IMR-90 (cell line): Measurements from ENCODE around the gene APOE. TPM values are rescaled to one million over a fixed set of nuclear protein-coding genes. Genes with fewer than 3 reads are reported as not detected.
"Not testable (repeated sequence)": the region's sequence is repeated elsewhere in the genome, so short reads cannot be mapped to it uniquely, and the experiment has no call there.

Experiments
- ATAC-seq: fragments of 200-7000 bp; cut with Tn5 transposase; 2 replicates; pipeline ENCODE4 v1.9.1; 2020; ENCODE audit warnings: low read depth, mild to moderate bottlenecking, moderate library complexity
- BruUV-seq: library from RNA; stranded (reverse); fragments of 400-500 nt; replicated peaks from 2 replicates; lab custom pipeline; 2021; lab: Mats Ljungman, UMichigan
- CTCF ChIA-PET: fragments of 300-600 bp; formaldehyde crosslinking; extraction: SDS; loops from one replicate; lab custom pipeline; 2021; ENCODE audit warnings: antibody characterized with exemption; lab: Yijun Ruan, JAX
- POLR2A ChIA-PET: fragments of 300-600 bp; sonication (Branson Sonifier 250); formaldehyde crosslinking; loops from one replicate; lab custom pipeline; 2022; ENCODE audit warnings: antibody characterized with exemption; ENCODE audit not compliant: unreplicated experiment; lab: Charles Lee
- DNase-seq: peaks from one replicate; pipeline ENCODE4 v3.0.0; 2013
- H2AFZ ChIP-seq: replicated peaks from 2 replicates; pipeline ENCODE3; 2013; ENCODE audit warnings: low read length, mild to moderate bottlenecking; ENCODE audit not compliant: poor library complexity
- H2AK5ac ChIP-seq: 2 replicates; pipeline ENCODE4 v1.6.1; 2013; ENCODE audit warnings: low read depth, low read length, inconsistent platforms
- H2AK9ac ChIP-seq: replicated peaks from 2 replicates; pipeline ENCODE3; 2013; ENCODE audit warnings: mild to moderate bottlenecking, low read depth, low read length, moderate library complexity; ENCODE audit not compliant: poor library complexity
- H2BK120ac ChIP-seq: 2 replicates; pipeline ENCODE4 v1.6.1; 2013; ENCODE audit warnings: low read depth, low read length, inconsistent platforms
- H2BK15ac ChIP-seq: 3 replicates; pipeline ENCODE4 v1.6.1; 2013; ENCODE audit warnings: low read depth, low read length, inconsistent platforms
- H2BK20ac ChIP-seq: 2 replicates; pipeline ENCODE4 v1.6.1; 2013; ENCODE audit warnings: low read depth, mild to moderate bottlenecking, inconsistent platforms, low read length, moderate library complexity
- H2BK5ac ChIP-seq: 2 replicates; pipeline ENCODE4 v1.6.1; 2013; ENCODE audit warnings: mild to moderate bottlenecking, low read depth, low read length, inconsistent platforms; ENCODE audit not compliant: poor library complexity, severe bottlenecking
- H3K14ac ChIP-seq: replicated peaks from 2 replicates; pipeline ENCODE4 v1.6.1; 2013; ENCODE audit warnings: low read depth, low read length, inconsistent platforms
- H3K18ac ChIP-seq: 2 replicates; pipeline ENCODE4 v1.6.1; 2013; ENCODE audit warnings: low read depth, low read length, control low read depth
- H3K23ac ChIP-seq: 2 replicates; pipeline ENCODE4 v1.6.1; 2013; ENCODE audit warnings: low read depth, low read length, inconsistent platforms
- H3K27ac ChIP-seq: 2 replicates; pipeline ENCODE4 v1.5.1; 2013; ENCODE audit warnings: mild to moderate bottlenecking, control low read depth, low read length; ENCODE audit not compliant: insufficient read depth
- H3K27me3 ChIP-seq: 2 replicates; pipeline ENCODE4 v1.6.1; 2013; ENCODE audit warnings: low read length; ENCODE audit not compliant: control insufficient read depth, insufficient read depth
- H3K36me3 ChIP-seq: 2 replicates; pipeline ENCODE4 v1.6.1; 2013; ENCODE audit warnings: low read length, mixed read lengths; ENCODE audit not compliant: control insufficient read depth, insufficient read depth
- H3K4ac ChIP-seq: 2 replicates; pipeline ENCODE4 v1.6.1; 2013; ENCODE audit warnings: low read depth, low read length, inconsistent platforms
- H3K4me1 ChIP-seq: 2 replicates; pipeline ENCODE4 v1.6.1; 2013; ENCODE audit warnings: low read length, mixed read lengths; ENCODE audit not compliant: control insufficient read depth, insufficient read depth
- H3K4me2 ChIP-seq: 2 replicates; pipeline ENCODE4 v1.6.1; 2013; ENCODE audit warnings: low read depth, mild to moderate bottlenecking, control low read depth, low read length, moderate library complexity
- H3K4me3 ChIP-seq: 2 replicates; pipeline ENCODE4 v1.5.1; 2013; ENCODE audit warnings: low read depth, mild to moderate bottlenecking, control low read depth, low read length, moderate library complexity; ENCODE audit not compliant: insufficient read depth
- H3K56ac ChIP-seq: 2 replicates; pipeline ENCODE4 v1.6.1; 2013; ENCODE audit warnings: low read length, inconsistent platforms; ENCODE audit not compliant: insufficient read depth; ENCODE audit errors: extremely low read depth
- H3K79me1 ChIP-seq, 2 experiments: 2 replicates each; pipeline ENCODE4 v1.6.1; 2013; ENCODE audit warnings: low read length in 2 of 2, inconsistent platforms in 1 of 2, low read depth in 1 of 2
- H3K9ac ChIP-seq: 2 replicates; pipeline ENCODE4 v1.6.1; 2013; ENCODE audit warnings: low read depth, low read length, control low read depth
- H3K9me1 ChIP-seq: 2 replicates; pipeline ENCODE4 v1.6.1; 2013; ENCODE audit warnings: low read length, inconsistent platforms; ENCODE audit not compliant: insufficient read depth
- H3K9me3 ChIP-seq: 2 replicates; pipeline ENCODE4 v1.6.1; 2013; ENCODE audit warnings: low read length; ENCODE audit not compliant: control insufficient read depth, insufficient read depth
- H4K20me1 ChIP-seq: 2 replicates; pipeline ENCODE4 v1.6.1; 2013; ENCODE audit warnings: low read length, inconsistent platforms; ENCODE audit not compliant: insufficient read depth
- H4K5ac ChIP-seq: 2 replicates; pipeline ENCODE4 v1.6.1; 2013; ENCODE audit warnings: mild to moderate bottlenecking, low read depth, low read length, control low read depth
- H4K8ac ChIP-seq, 2 experiments: 2 replicates each; pipeline ENCODE4 v1.6.1; 2013; ENCODE audit warnings: low read depth in 2 of 2, low read length in 2 of 2, control low read depth in 1 of 2, inconsistent platforms in 1 of 2
- H4K91ac ChIP-seq: 2 replicates; pipeline ENCODE4 v1.6.1; 2013; ENCODE audit warnings: low read depth, low read length, inconsistent platforms; ENCODE audit not compliant: insufficient read depth
- BHLHE40 ChIP-seq: fragments of 150-350 bp; IDR thresholded peaks from 2 replicates; pipeline ENCODE4 v1.6.1; 2016; ENCODE audit warnings: mild to moderate bottlenecking, low read depth, low read length
- CEBPB ChIP-seq: IDR thresholded peaks from 2 replicates; pipeline ENCODE4 v1.6.1; 2012; ENCODE audit warnings: low read depth, low read length, improper control_type of control experiment
- ELK1 ChIP-seq: fragments of 150-350 bp; IDR thresholded peaks from 2 replicates; pipeline ENCODE4 v1.6.1; 2016; ENCODE audit warnings: low read depth, mild to moderate bottlenecking, low read length, moderate library complexity, borderline replicate concordance
- RCOR1 ChIP-seq: IDR thresholded peaks from 2 replicates; pipeline ENCODE4 v1.6.1; 2012; ENCODE audit warnings: mild to moderate bottlenecking, low read length, improper control_type of control experiment; ENCODE audit not compliant: insufficient replicate concordance
- WGBS, 2 experiments: methylation state at CpG; one replicate each; pipeline versions ENCODE4 v1.1.5 to v1.1.7; 2013; ENCODE audit warnings: missing lambda C conversion rate in 2 of 2; ENCODE audit not compliant: insufficient read length in 1 of 2; ENCODE audit errors: extremely low coverage in 2 of 2; 5-methylcytosine and 5-hydroxymethylcytosine counted together
- dilution Hi-C: fragments of 300-500 bp; cut with HindIII; formaldehyde crosslinking; loops from one replicate; pipeline ENCODE4 v1.14.3; 2018; ENCODE audit warnings: low sequenced_read_pairs; ENCODE audit not compliant: unreplicated experiment
- in situ Hi-C: fragments of 300-500 bp; cut with MboI; formaldehyde crosslinking; loops from 3 replicates; pipeline ENCODE4 v1.14.3; 2019; ENCODE audit warnings: low sequenced_read_pairs, inconsistent platforms, mixed read lengths
- intact Hi-C: fragments of 100-400 bp; cut with micrococcal nuclease; formaldehyde crosslinking; loops from 2 replicates; pipeline ENCODE4 v1.10.0; 2022
- polyA plus RNA-seq, 3 experiments: library from polyadenylated mRNA; depleted of rRNA; stranded (reverse); fragments of >200 nt; gene quantifications; 2 replicates each; pipeline ENCODE4 v1.2.3, GENCODE V29; 2012; ENCODE audit warnings: low replicate concordance in 1 of 3
- total RNA-seq: library from RNA; depleted of rRNA; stranded (reverse); fragments of >200 nt; gene quantifications from 2 replicates; pipeline ENCODE4 v1.2.3, GENCODE V29; 2012

APOE gene
- total and polyA plus RNA-seq, 2 of the 4 experiments (the other 2 are of a cell fraction): 0.18 to 2.0 TPM

GRCh38 chr19:44912854-44913253 is 7.3 kb downstream of the APOE start:
- DNase-seq: no peak
- no peak for ATAC-seq
- no peak overlapping the region for H3K23ac ChIP-seq
- dilution Hi-C loops (no loop called here), intact Hi-C loops (no loop called here), in situ Hi-C loops (loop anchor here (5.0 kb wide), 1 partner anchor 39 kb away; no protein-coding TSS in a partner anchor)
- 0 out of 3 replicates have a peak overlapping the region, but pooled peaks have one; percentile 17 for H2BK15ac ChIP-seq
- no peak overlapping the region for H3K4me2 ChIP-seq
- POLR2A ChIA-PET: no interaction called here
- no peak overlapping the region for H2AFZ ChIP-seq
- H3K9me1 ChIP-seq: peaks cover 4% of the 10 kb centered on the region; the same call in 1 of the 2 replicates
- H4K5ac ChIP-seq: no peak overlapping the region
- no peak overlapping the region for H2BK5ac ChIP-seq
- no peak overlapping the region for H4K91ac ChIP-seq
- no peak overlapping the region for H3K4ac ChIP-seq
- BruUV-seq: no TSS peak
- H3K14ac ChIP-seq: no peak overlapping the region
- peak overlapping the region; percentile 15; the same call in 1 of the 2 replicates for H2BK120ac ChIP-seq
- CTCF ChIA-PET: no interaction called here
- no peaks in the 10 kb centered on the region for H3K36me3 ChIP-seq
- 0 out of 4 replicates have a peak overlapping the region, but pooled peaks of 1 of the 2 experiments have one; percentile 33 for H4K8ac ChIP-seq
- no peaks in the 10 kb centered on the region for H3K27me3 ChIP-seq
- H3K79me1 ChIP-seq: no peaks in the 10 kb centered on the region
- H2AK5ac ChIP-seq: no peak overlapping the region
- 11% methylated on average over 3 of the region's 6 CpGs; no CpG with 5 or more reads in 1 of the 2 experiments for WGBS, 2 experiments
- peak; percentile 50 for TF ChIP-seq CEBPB
- no peak for TF ChIP-seq ELK1
- no peak for TF ChIP-seq BHLHE40
- TF ChIP-seq RCOR1: no peak
- no peaks in the 10 kb centered on the region for H3K9me3 ChIP-seq
- H3K18ac ChIP-seq: no peak overlapping the region
- H3K4me3 ChIP-seq: no peak overlapping the region
- H3K27ac ChIP-seq: no peak overlapping the region
- no peak overlapping the region for H3K9ac ChIP-seq
- peaks cover 12% of the 10 kb centered on the region for H3K4me1 ChIP-seq
- no peak overlapping the region for H3K56ac ChIP-seq
- no peaks in the 10 kb centered on the region; the same call in 1 of the 2 replicates for H4K20me1 ChIP-seq
- H2BK20ac ChIP-seq: no peak overlapping the region
- H2AK9ac ChIP-seq: no peak overlapping the region

GRCh38 chr19:44913512-44914432 is 8.2 kb downstream of the APOE start:
- peaks cover 12% of the 10 kb centered on the region for H3K4me1 ChIP-seq
- H2AK9ac ChIP-seq, H3K4me2 ChIP-seq, H3K27ac ChIP-seq, H2BK120ac ChIP-seq, H2BK15ac ChIP-seq, H3K18ac ChIP-seq, H3K56ac ChIP-seq, H3K9me1 ChIP-seq, DNase-seq, CTCF ChIA-PET, H3K4me3 ChIP-seq, H3K79me1 ChIP-seq, H3K4ac ChIP-seq, BruUV-seq, H3K9ac ChIP-seq, H3K36me3 ChIP-seq, H3K14ac ChIP-seq, H3K9me3 ChIP-seq, dilution Hi-C loops, intact Hi-C loops, H4K91ac ChIP-seq, ATAC-seq, H3K27me3 ChIP-seq, H4K20me1 ChIP-seq, H4K5ac ChIP-seq, H2BK20ac ChIP-seq, H3K23ac ChIP-seq, POLR2A ChIA-PET, H2BK5ac ChIP-seq: not testable (repeated sequence)
- in situ Hi-C loops: loop anchor here (5.0 kb wide), 1 partner anchor 39 kb away; no protein-coding TSS in a partner anchor
- WGBS, 2 experiments: 78% methylated on average over 8 of the region's 23 CpGs; no CpG with 5 or more reads in 1 of the 2 experiments
- H2AFZ ChIP-seq: peak overlapping the region; percentile 94
- H4K8ac ChIP-seq: peak overlapping the region; percentile 55 to 85; a peak in 2 of 4 replicates
- peak overlapping the region; percentile 85; the same call in 1 of the 2 replicates for H2AK5ac ChIP-seq
